ENCODE data around the gene PTPRN2. TPM values are rescaled to one million over a fixed set of nuclear protein-coding genes. Genes with fewer than 3 reads are reported as not detected.

Gene PTPRN2
- total and polyA plus RNA-seq, 2 of the 8 experiments (the other 6 are each of a cell fraction or from before 2014, with no cell fraction given), result 2.6 to 4.5 TPM

- no peak for TF ChIP-seq CHD7 (IDR thresholded peaks at IDR 0.05; ENCODE audit: insufficient replicate concordance, low read length)
Observed at GRCh38 chr7:157797361-157797760, 790.3 kb downstream of the PTPRN2 start (continued).

Measured in H1 (cell line).